HT-29 (cell line): ENCODE results near the gene ARL16. TPM values are rescaled to one million over a fixed set of nuclear protein-coding genes. Genes with fewer than 3 reads are reported as not detected.

ENCODE experiments used
- DNase-seq: peaks from one replicate; pipeline ENCODE4 v3.0.0-alpha.2; 2015; ENCODE audit warnings: low spot score
- total RNA-seq: library from RNA; depleted of rRNA; stranded (reverse); fragments of >200 nt; shearing (Covaris generic); gene quantifications from 2 replicates; pipeline ENCODE4 v1.2.3, GENCODE V29; 2014

ARL16 gene
- total RNA-seq, 1 experiment from 2014 or later: 36.5 TPM

GRCh38 chr17:81672954-81673353 lies 10.6 kb downstream of the ARL16 start:
- no peak for DNase-seq

- no peak for DNase-seq
These were observed 11.1 kb downstream of the ARL16 start for GRCh38 chr17:81672504-81672903.

- DNase-seq: no peak
These were observed 15.8 kb downstream of the ARL16 start for GRCh38 chr17:81667754-81668153.

GRCh38 chr17:81666342-81667191 lies 17.0 kb downstream of the ARL16 start, which contains the start of the genes CCDC137 and OXLD1:
Gene CCDC137, plus strand, starts transcription at chr17:81666737. Its CDS starts 30 bp downstream, at chr17:81666767.
Gene OXLD1, minus strand, starts transcription at chr17:81666605. Its CDS starts 28 bp downstream, at chr17:81666577.
- peak; percentile 94 for DNase-seq

- DNase-seq: peak; percentile 32
These were observed 17.6 kb downstream of the ARL16 start for GRCh38 chr17:81666092-81666341.

GRCh38 chr17:81665205-81666091 lies 18.1 kb downstream of the ARL16 start:
- no peak for DNase-seq

- DNase-seq: no peak
These were observed 19.5 kb downstream of the ARL16 start for GRCh38 chr17:81664051-81664470.

- DNase-seq: no peak
These were observed 21.6 kb downstream of the ARL16 start for GRCh38 chr17:81662002-81662401.

GRCh38 chr17:81660441-81660840 lies 23.2 kb downstream of the ARL16 start:
- no peak for DNase-seq

- DNase-seq: no peak
These were observed 24.6 kb downstream of the ARL16 start for GRCh38 chr17:81659038-81659437.

- no peak for DNase-seq
These were observed 26.8 kb downstream of the ARL16 start for GRCh38 chr17:81656835-81657234.

- no peak for DNase-seq
These were observed 27.4 kb downstream of the ARL16 start, which contains the start of gene PDE6G for GRCh38 chr17:81656118-81656743. Gene PDE6G, minus strand, starts transcription at chr17:81656542. Its CDS starts 3,237 bp downstream, at chr17:81653305.

- no peak for DNase-seq
These were observed 28.0 kb downstream of the ARL16 start for GRCh38 chr17:81655378-81656117.

- DNase-seq: no peak
These were observed 30.5 kb downstream of the ARL16 start for GRCh38 chr17:81652906-81653771.

- peak; percentile 18 for DNase-seq
These were observed 31.9 kb downstream of the ARL16 start for GRCh38 chr17:81651692-81652091.

- DNase-seq: no peak
These were observed 32.6 kb downstream of the ARL16 start for GRCh38 chr17:81650951-81651350.

- DNase-seq: no peak
These were observed 34.9 kb downstream of the ARL16 start for GRCh38 chr17:81648707-81649085.

GRCh38 chr17:81648013-81648706 lies 35.4 kb downstream of the ARL16 start:
- DNase-seq: no peak

- no peak for DNase-seq
These were observed 36.0 kb downstream of the ARL16 start for GRCh38 chr17:81647640-81648012.
